HG03066 (cell line): ENCODE results near the gene SLC25A44.
"Not testable (repeated sequence)": the region's sequence is repeated elsewhere in the genome, so short reads cannot be mapped to it uniquely, and the experiment has no call there.

Source experiments
- ATAC-seq: cut with Tn5 transposase; IDR thresholded peaks from one replicate; pipeline ENCODE4 v1.9.1; 2021; ENCODE audit warnings: low read depth; ENCODE audit not compliant: unreplicated experiment

SLC25A44 gene

GRCh38 chr1:156162430-156163037 is 31.4 kb upstream of the SLC25A44 start:
- ATAC-seq, result no peak

GRCh38 chr1:156163712-156164111 is 30.2 kb upstream of the SLC25A44 start:
- ATAC-seq, result no peak

GRCh38 chr1:156164125-156164831 is 29.6 kb upstream of the SLC25A44 start:
- ATAC-seq, result no peak

GRCh38 chr1:156165083-156165482 is 28.8 kb upstream of the SLC25A44 start:
- ATAC-seq, result no peak

- ATAC-seq, result no peak
Measured at GRCh38 chr1:156167536-156167935, 26.4 kb upstream of the SLC25A44 start.

GRCh38 chr1:156172696-156173470 is 21.0 kb upstream of the SLC25A44 start:
- no peak for ATAC-seq

- ATAC-seq, result no peak
Measured at GRCh38 chr1:156176610-156177210, 17.2 kb upstream of the SLC25A44 start.

GRCh38 chr1:156177919-156178654 is 15.8 kb upstream of the SLC25A44 start:
- ATAC-seq, result no peak

- ATAC-seq, result no peak
Measured at GRCh38 chr1:156180471-156180870, 13.4 kb upstream of the SLC25A44 start.

GRCh38 chr1:156181391-156181924 is 12.4 kb upstream of the SLC25A44 start:
- not testable (repeated sequence) for ATAC-seq

- not testable (repeated sequence) for ATAC-seq
Measured at GRCh38 chr1:156182010-156182779, 11.7 kb upstream of the SLC25A44 start.

- not testable (repeated sequence) for ATAC-seq
Measured at GRCh38 chr1:156186347-156187177, 7.3 kb upstream of the SLC25A44 start.

- not testable (repeated sequence) for ATAC-seq
Measured at GRCh38 chr1:156190265-156190664, 3.6 kb upstream of the SLC25A44 start.

- ATAC-seq, result no peak
Measured at GRCh38 chr1:156191292-156191964, 2.5 kb upstream of the SLC25A44 start.

- ATAC-seq, result no peak
Measured at GRCh38 chr1:156193208-156193487, 756 bp upstream of the SLC25A44 start.

GRCh38 chr1:156194300-156194652 is 372 bp downstream of the SLC25A44 start:
- ATAC-seq, result no peak

GRCh38 chr1:156195853-156196252 is 1.9 kb downstream of the SLC25A44 start:
- no peak for ATAC-seq

- ATAC-seq, result no peak
Measured at GRCh38 chr1:156196445-156196844, 2.5 kb downstream of the SLC25A44 start.
